ENCODE measurements around the gene ACTN4. TPM values are rescaled to one million over a fixed set of nuclear protein-coding genes. Genes with fewer than 3 reads are reported as not detected.

Gene ACTN4
- total and polyA plus RNA-seq, 11 donors: 100 to 307 (median 149) TPM

DNA sequence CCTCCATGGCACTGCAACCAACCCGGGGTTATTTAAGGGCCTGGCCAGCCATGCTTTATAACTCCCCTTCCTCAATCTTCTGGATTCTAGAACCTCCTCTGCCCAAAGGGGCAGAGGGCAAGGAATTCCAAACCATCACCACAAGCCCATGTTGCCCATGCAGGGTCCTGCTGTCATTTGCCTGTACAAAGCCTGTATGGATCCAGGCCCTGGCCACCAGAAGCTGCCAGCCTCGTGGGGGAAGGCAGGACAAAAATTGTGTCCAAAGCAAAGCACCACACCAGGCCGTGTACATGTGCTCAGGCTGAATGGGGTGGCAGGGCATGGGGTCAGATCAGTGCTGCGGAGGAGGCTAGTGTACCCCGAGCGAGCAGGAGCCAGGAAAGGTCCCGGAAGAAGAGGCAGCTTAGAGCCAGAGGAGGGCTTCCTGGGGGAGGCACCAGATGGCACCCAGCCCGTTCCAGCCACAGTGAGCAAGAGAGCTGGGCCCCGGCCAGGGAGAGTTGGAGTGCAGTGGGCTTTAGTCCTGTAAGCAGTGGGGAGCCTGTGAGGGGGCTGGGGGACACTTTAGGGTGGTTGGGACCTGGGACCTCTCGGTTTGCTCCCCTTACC is 61.1 kb downstream of the ACTN4 start:
- intact Hi-C loops (cut with DNase I): loop anchor here in 7 of 10 donors (5.0 kb wide), 5 partner anchors 41 to 71 kb away; partner anchors contain the start of gene ACTN4 (in 2 of the 7)

DNA sequence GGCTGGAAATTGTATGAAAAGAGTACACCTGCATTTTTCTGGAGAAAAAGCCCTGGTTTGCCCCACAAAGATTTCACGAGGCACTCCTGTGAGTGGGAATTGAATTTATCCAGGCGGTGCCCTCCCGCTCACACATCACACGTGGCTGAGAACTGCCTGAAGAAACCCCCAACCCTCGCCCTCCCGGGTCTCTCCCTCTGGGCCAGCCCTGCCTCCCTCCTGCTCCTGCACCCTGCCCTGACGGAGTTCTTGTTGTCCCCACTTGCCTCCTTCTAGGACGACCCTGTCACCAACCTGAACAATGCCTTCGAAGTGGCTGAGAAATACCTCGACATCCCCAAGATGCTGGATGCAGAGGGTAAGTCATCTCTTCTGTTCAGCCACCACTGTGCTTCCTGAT is 61.7 kb downstream of the ACTN4 start:
- no peak for TF ChIP-seq POLR2A (IDR thresholded peaks at IDR 0.05)
- TF ChIP-seq, protein P1, sequence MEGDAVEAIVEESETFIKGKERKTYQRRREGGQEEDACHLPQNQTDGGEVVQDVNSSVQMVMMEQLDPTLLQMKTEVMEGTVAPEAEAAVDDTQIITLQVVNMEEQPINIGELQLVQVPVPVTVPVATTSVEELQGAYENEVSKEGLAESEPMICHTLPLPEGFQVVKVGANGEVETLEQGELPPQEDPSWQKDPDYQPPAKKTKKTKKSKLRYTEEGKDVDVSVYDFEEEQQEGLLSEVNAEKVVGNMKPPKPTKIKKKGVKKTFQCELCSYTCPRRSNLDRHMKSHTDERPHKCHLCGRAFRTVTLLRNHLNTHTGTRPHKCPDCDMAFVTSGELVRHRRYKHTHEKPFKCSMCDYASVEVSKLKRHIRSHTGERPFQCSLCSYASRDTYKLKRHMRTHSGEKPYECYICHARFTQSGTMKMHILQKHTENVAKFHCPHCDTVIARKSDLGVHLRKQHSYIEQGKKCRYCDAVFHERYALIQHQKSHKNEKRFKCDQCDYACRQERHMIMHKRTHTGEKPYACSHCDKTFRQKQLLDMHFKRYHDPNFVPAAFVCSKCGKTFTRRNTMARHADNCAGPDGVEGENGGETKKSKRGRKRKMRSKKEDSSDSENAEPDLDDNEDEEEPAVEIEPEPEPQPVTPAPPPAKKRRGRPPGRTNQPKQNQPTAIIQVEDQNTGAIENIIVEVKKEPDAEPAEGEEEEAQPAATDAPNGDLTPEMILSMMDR (IDR thresholded peaks at IDR 0.05): no peak
- H3K27me3 ChIP-seq: no peaks in the 10 kb centered on the region
- no peak for DNase-seq
- intact Hi-C loops (cut with DNase I): loop anchor here in 7 of 10 donors (5.0 kb wide), 5 partner anchors 42 to 72 kb away; partner anchors contain the start of gene ACTN4 (in 2 of the 7)
- H3K4me1 ChIP-seq: peaks cover 60 to 100% (median 96%) of the 10 kb centered on the region in 12 donors
- no peak for ATAC-seq
- H3K4me3 ChIP-seq: no peak overlapping the region
- H3K27ac ChIP-seq: peak overlapping the region; percentile 55 to 98 (median 84)
- peaks cover 0 to 100% (median 94%) of the 10 kb centered on the region in 9 donors for H3K36me3 ChIP-seq
- no peaks in the 10 kb centered on the region for H3K9me3 ChIP-seq
- WGBS, 4 donors: 70 to 85% (median 78%) methylated on average over 10 of the region's 10 CpGs

More for the DNA sequence above, 61.1 kb downstream of the ACTN4 start:
- peaks cover 60 to 100% (median 92%) of the 10 kb centered on the region in 12 donors for H3K4me1 ChIP-seq
- peaks cover 0 to 100% (median 94%) of the 10 kb centered on the region in 9 donors for H3K36me3 ChIP-seq
- no peaks in the 10 kb centered on the region for H3K27me3 ChIP-seq
- H3K27ac ChIP-seq: peak overlapping the region; percentile 55 to 98 (median 84)
- ATAC-seq: no peak
- no peak overlapping the region for H3K4me3 ChIP-seq
- TF ChIP-seq POLR2A (IDR thresholded peaks at IDR 0.05): no peak
- TF ChIP-seq, protein P1 (IDR thresholded peaks at IDR 0.05): no peak
- H3K9me3 ChIP-seq: no peaks in the 10 kb centered on the region
- WGBS, 4 donors: 51 to 68% (median 60%) methylated on average over 10 of the region's 10 CpGs
- no peak for DNase-seq

DNA sequence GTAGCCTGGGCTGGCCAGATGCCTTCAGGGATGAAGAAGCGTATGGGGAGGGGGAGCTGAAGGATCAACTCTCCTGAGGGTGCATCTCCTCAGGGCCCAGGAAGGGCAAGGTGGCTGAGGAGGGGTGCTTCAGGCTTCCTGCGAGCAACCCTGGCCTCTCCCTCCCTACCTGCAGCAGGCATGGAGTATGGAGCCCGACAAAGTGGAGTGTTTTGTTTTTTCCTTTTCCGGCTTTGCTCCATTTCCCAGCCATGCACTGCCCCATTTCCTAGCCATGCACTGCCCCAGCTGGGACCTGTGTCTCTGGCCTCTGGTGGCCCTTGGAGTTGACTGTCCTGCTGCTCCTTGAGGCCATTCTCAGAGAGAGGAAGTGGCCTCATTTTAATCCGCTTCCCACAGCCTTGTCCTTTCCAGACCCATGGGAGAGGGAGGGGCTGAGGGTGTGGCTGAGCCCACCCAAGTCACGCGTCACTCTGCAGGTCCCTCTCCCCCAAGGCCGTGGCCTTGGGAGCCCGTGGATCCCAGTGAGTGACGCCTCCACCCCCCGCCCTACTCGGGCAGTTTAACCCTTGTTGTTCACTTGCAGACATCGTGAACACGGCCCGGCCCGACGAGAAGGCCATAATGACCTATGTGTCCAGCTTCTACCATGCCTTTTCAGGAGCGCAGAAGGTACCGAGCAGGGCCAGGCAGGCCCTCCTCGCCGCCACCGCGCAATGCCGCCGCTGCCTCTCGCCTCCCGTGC is 62.4 kb downstream of the ACTN4 start:
- TF ChIP-seq, protein P1 (IDR thresholded peaks at IDR 0.05): no peak
- no peak for TF ChIP-seq POLR2A (IDR thresholded peaks at IDR 0.05)
- Histone ChIP-seq H3K4me3 (no peak overlapping the region), H3K27ac (peak overlapping the region; percentile 55 to 98 (median 84)), H3K36me3 (peaks cover 0 to 100% (median 94%) of the 10 kb centered on the region in 9 donors), H3K4me1 (peaks cover 60 to 100% (median 97%) of the 10 kb centered on the region in 12 donors), H3K9me3 (no peaks in the 10 kb centered on the region), H3K27me3 (no peaks in the 10 kb centered on the region)
- intact Hi-C loops (cut with DNase I): loop anchor here in 8 of 10 donors (5.0 kb wide), 5 partner anchors 43 to 73 kb away; partner anchors contain the start of gene ACTN4 (in 3 of the 8)
- DNase-seq: peak in 2 of 5 donors; percentile 59 to 70
- ATAC-seq: peak in 2 of 4 donors; percentile 1 to 17
- 51 to 62% (median 55%) methylated on average over 25 to 27 of the region's 27 CpGs for WGBS, 4 donors

DNA sequence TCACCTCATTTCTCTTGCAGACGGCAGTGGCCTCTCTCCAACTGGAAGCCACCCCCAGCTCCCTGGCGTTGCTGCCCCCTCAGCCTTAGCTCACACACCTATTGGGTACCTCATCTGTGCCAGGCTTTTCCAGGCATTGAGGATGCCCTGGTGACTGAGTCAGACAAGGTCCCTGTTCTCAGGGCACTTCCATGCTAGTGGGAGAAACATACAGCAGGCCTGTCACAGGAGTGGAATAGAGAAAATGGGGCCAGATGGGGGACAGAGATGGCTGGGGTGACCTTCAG is 62.9 kb downstream of the ACTN4 start:
- Histone ChIP-seq H3K4me3 (no peak overlapping the region), H3K9me3 (no peaks in the 10 kb centered on the region), H3K27ac (peak overlapping the region; percentile 55 to 98 (median 84)), H3K36me3 (peaks cover 0 to 100% (median 94%) of the 10 kb centered on the region in 9 donors), H3K4me1 (peaks cover 58 to 100% (median 92%) of the 10 kb centered on the region in 12 donors), H3K27me3 (no peaks in the 10 kb centered on the region)
- ATAC-seq (no peak), DNase-seq (no peak)
- TF ChIP-seq, protein P1 (IDR thresholded peaks at IDR 0.05): no peak
- TF ChIP-seq POLR2A (IDR thresholded peaks at IDR 0.05): no peak
- intact Hi-C loops (cut with DNase I): loop anchor here in 2 of 10 donors (5.0 kb wide), 2 partner anchors 58 to 63 kb away; partner anchors contain the start of gene ACTN4 (in 1 of the 2)
- 41 to 46% (median 44%) methylated on average over 2 of the region's 2 CpGs for WGBS, 4 donors

Data from heart left ventricle (tissue), 16 donors.